MM.1S (cell line): ENCODE data around the gene KSR2.

Source experiments
- DNase-seq: peaks from one replicate; pipeline ENCODE4 v3.0.0-alpha.2; 2015
- H2AFZ ChIP-seq: fragments of 300-600 bp; sonication (generic); 2 replicates; pipeline ENCODE4 v1.6.0; 2016; ENCODE audit warnings: antibody characterized with exemption, low read length
- H3F3A ChIP-seq: fragments of 300-600 bp; sonication (generic); 2 replicates; pipeline ENCODE4 v1.6.1; 2016; ENCODE audit warnings: mild to moderate bottlenecking, antibody characterized with exemption, low read length, moderate library complexity, mixed read lengths; ENCODE audit not compliant: insufficient read depth
- H3K27ac ChIP-seq: fragments of 300-600 bp; sonication (generic); 2 replicates; pipeline ENCODE4 v1.5.1; 2016; ENCODE audit warnings: mild to moderate bottlenecking, low read length
- H3K27me3 ChIP-seq: fragments of 300-600 bp; sonication (generic); replicated peaks from 2 replicates; pipeline ENCODE4 v1.6.0; 2016; ENCODE audit warnings: low read length; ENCODE audit not compliant: insufficient read depth
- H3K36me3 ChIP-seq: fragments of 300-600 bp; sonication (generic); replicated peaks from 2 replicates; pipeline ENCODE4 v1.6.1; 2016; ENCODE audit warnings: mild to moderate bottlenecking, low read length, mixed read lengths; ENCODE audit not compliant: insufficient read depth
- H3K4me1 ChIP-seq: fragments of 300-600 bp; sonication (generic); 2 replicates; pipeline ENCODE4 v1.6.1; 2016; ENCODE audit warnings: low read length, mixed read lengths
- H3K4me2 ChIP-seq: fragments of 300-600 bp; sonication (generic); 2 replicates; pipeline ENCODE4 v1.6.0; 2016; ENCODE audit warnings: low read depth, low read length
- H3K4me3 ChIP-seq: fragments of 300-600 bp; sonication (generic); 2 replicates; pipeline ENCODE4 v1.5.1; 2016; ENCODE audit warnings: low read length, mixed read lengths
- H3K79me2 ChIP-seq: fragments of 300-600 bp; sonication (generic); 2 replicates; pipeline ENCODE4 v1.6.1; 2016; ENCODE audit warnings: mixed run types, low read length, mixed read lengths
- H3K9ac ChIP-seq: fragments of 300-600 bp; sonication (generic); 2 replicates; pipeline ENCODE4 v1.6.1; 2016; ENCODE audit warnings: low read length, mixed read lengths
- H3K9me2 ChIP-seq: fragments of 300-600 bp; sonication (generic); replicated peaks from 2 replicates; pipeline ENCODE4 v1.6.1; 2016; ENCODE audit warnings: mild to moderate bottlenecking, low read length, mixed read lengths; ENCODE audit not compliant: insufficient read depth
- H3K9me3 ChIP-seq: fragments of 300-600 bp; sonication (generic); replicated peaks from 2 replicates; pipeline ENCODE4 v1.6.1; 2016; ENCODE audit warnings: mild to moderate bottlenecking, low read length, mixed read lengths; ENCODE audit not compliant: insufficient read depth
- H4K20me1 ChIP-seq: fragments of 300-600 bp; sonication (generic); 2 replicates; pipeline ENCODE4 v1.6.1; 2016; ENCODE audit warnings: mild to moderate bottlenecking, low read length, moderate library complexity, mixed read lengths; ENCODE audit not compliant: insufficient read depth
- CTCF ChIP-seq: fragments of 300-600 bp; sonication (generic); IDR thresholded peaks from 2 replicates; pipeline ENCODE4 v1.5.1; 2016; ENCODE audit warnings: antibody characterized with exemption, low read length, mixed read lengths
- EZH2 ChIP-seq: fragments of 300-600 bp; sonication (generic); optimal IDR thresholded peaks from 2 replicates; pipeline ENCODE3; 2017; ENCODE audit warnings: low read depth, mild to moderate bottlenecking, antibody characterized with exemption, low read length, mixed read lengths
- EZH2phosphoT487 ChIP-seq: fragments of 300-600 bp; sonication (generic); IDR thresholded peaks from 2 replicates; pipeline ENCODE4 v1.6.1; 2018; ENCODE audit warnings: antibody characterized with exemption, low read length

KSR2 gene

DNA sequence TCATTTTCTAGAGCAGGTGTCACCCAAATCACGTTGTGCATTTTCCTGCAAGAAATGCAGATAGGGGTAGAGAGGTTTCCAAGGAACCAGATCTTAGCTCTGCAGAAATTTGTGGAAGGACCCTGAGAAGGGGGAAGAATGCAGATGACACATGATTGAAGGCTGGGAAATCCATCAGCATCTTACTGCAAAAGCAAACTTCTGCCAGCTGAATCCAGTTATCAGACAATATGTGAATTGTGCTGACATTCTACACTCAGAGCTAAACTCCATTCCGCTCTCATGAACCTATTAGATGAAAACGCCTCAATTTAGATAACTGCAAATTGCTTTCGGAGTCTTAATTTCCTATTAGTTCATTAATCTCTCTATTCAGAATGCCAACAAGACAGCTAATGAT is 396.0 kb downstream of the KSR2 start:
- Histone ChIP-seq H3K27me3 (no peaks in the 10 kb centered on the region; the same call in 1 of the 2 replicates), H3K9me2 (no peaks in the 10 kb centered on the region), H3K4me3 (no peak overlapping the region), H3K79me2 (no peaks in the 10 kb centered on the region), H3K27ac (no peak overlapping the region), H2AFZ (no peak overlapping the region), H3K9me3 (no peaks in the 10 kb centered on the region), H3F3A (no peaks in the 10 kb centered on the region), H3K36me3 (no peaks in the 10 kb centered on the region), H3K9ac (no peak overlapping the region), H4K20me1 (no peaks in the 10 kb centered on the region), H3K4me1 (no peaks in the 10 kb centered on the region), H3K4me2 (no peak overlapping the region)
- TF ChIP-seq EZH2phosphoT487 = no peak
- TF ChIP-seq EZH2 = no peak
- no peak for TF ChIP-seq CTCF
- DNase-seq = no peak

- no peak overlapping the region for H3K4me3 ChIP-seq
- no peak overlapping the region for H3K27ac ChIP-seq
- no peaks in the 10 kb centered on the region for H3F3A ChIP-seq
- no peaks in the 10 kb centered on the region for H3K79me2 ChIP-seq
- no peak overlapping the region for H3K9ac ChIP-seq
- no peaks in the 10 kb centered on the region for H3K9me2 ChIP-seq
- H3K27me3 ChIP-seq = no peaks in the 10 kb centered on the region; the same call in 1 of the 2 replicates
- no peak overlapping the region for H3K4me2 ChIP-seq
- no peak for TF ChIP-seq EZH2phosphoT487
- no peak for TF ChIP-seq CTCF
- TF ChIP-seq EZH2 = no peak
- no peaks in the 10 kb centered on the region for H3K9me3 ChIP-seq
- H3K36me3 ChIP-seq = no peaks in the 10 kb centered on the region
- H3K4me1 ChIP-seq = no peaks in the 10 kb centered on the region
- no peak overlapping the region for H2AFZ ChIP-seq
- DNase-seq = no peak
- H4K20me1 ChIP-seq = no peaks in the 10 kb centered on the region
These were observed 397.5 kb downstream of the KSR2 start for GRCh38 chr12:117571321-117571720.

DNA sequence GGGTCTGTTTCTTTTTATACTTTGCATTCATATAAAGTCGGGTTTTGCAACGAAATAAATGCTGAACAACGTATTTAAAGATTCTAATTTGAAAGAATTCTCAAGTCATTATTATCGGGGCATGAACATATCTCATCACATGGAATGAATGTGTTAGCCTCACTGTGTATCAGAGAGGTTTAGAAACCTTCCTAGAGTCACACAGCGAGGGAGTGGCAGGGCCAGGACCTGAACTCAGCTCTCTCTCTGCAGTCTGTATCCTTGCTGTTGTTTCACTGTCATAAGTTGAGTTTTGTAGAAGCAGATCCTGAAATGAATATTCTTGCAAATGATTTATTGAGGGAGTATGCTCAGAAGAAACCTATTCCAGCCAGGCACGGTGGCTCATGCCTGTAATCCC is 398.2 kb downstream of the KSR2 start:
- H3K27ac ChIP-seq = no peak overlapping the region
- no peak overlapping the region for H3K4me3 ChIP-seq
- H3K4me2 ChIP-seq = no peak overlapping the region
- H3K9ac ChIP-seq = no peak overlapping the region
- H3K4me1 ChIP-seq = no peaks in the 10 kb centered on the region
- no peak overlapping the region for H2AFZ ChIP-seq
- no peaks in the 10 kb centered on the region for H3K79me2 ChIP-seq
- no peaks in the 10 kb centered on the region for H3K9me3 ChIP-seq
- no peak for DNase-seq
- H3F3A ChIP-seq = no peaks in the 10 kb centered on the region
- no peaks in the 10 kb centered on the region for H3K36me3 ChIP-seq
- no peak for TF ChIP-seq EZH2
- no peak for TF ChIP-seq EZH2phosphoT487
- TF ChIP-seq CTCF = no peak
- H3K27me3 ChIP-seq = no peaks in the 10 kb centered on the region; the same call in 1 of the 2 replicates
- H4K20me1 ChIP-seq = no peaks in the 10 kb centered on the region
- H3K9me2 ChIP-seq = no peaks in the 10 kb centered on the region
